Neural crest cell (in vitro differentiated cells): ENCODE data around the gene SEL1L3. TPM values are rescaled to one million over a fixed set of nuclear protein-coding genes. Genes with fewer than 3 reads are reported as not detected.

Experiments used
- DNase-seq: peaks from one replicate; pipeline ENCODE4 v3.0.0; 2021; ENCODE audit warnings: low read depth, mixed read lengths, low spot score
- H3K27ac Mint-ChIP-seq: one replicate; pipeline ENCODE4 v1.8.0; 2021; ENCODE audit warnings: mild to moderate bottlenecking, mixed read lengths; ENCODE audit not compliant: unreplicated experiment
- H3K27me3 Mint-ChIP-seq: 2 replicates; pipeline ENCODE4 v1.8.0; 2021; ENCODE audit warnings: low read depth, mild to moderate bottlenecking, mixed read lengths
- H3K36me3 Mint-ChIP-seq: 2 replicates; pipeline ENCODE4 v1.8.0; 2021; ENCODE audit warnings: low read depth, mild to moderate bottlenecking, mixed read lengths
- H3K4me1 Mint-ChIP-seq: 2 replicates; pipeline ENCODE4 v1.8.0; 2021; ENCODE audit warnings: mixed read lengths
- H3K4me3 Mint-ChIP-seq: one replicate; pipeline ENCODE4 v1.8.0; 2021; ENCODE audit warnings: mild to moderate bottlenecking, mixed read lengths
- H3K9me3 Mint-ChIP-seq: 2 replicates; pipeline ENCODE4 v1.8.0; 2021; ENCODE audit warnings: mixed read lengths
- CTCF ChIP-seq: fragments of 200-600 bp; sonication (generic); conservative IDR thresholded peaks from 2 replicates; pipeline ENCODE4 v1.5.0; 2021; ENCODE audit warnings: antibody characterized with exemption, mild to moderate bottlenecking
- total RNA-seq: library from RNA; stranded (reverse); gene quantifications from 2 replicates; pipeline ENCODE4 v1.2.1, GENCODE V29; 2021

Gene SEL1L3
- total RNA-seq, 1 donor from 2014 or later: 3.4 TPM

- Mint-ChIP-seq H3K4me3 (no peak overlapping the region), H3K36me3 (peaks cover 7% of the 10 kb centered on the region), H3K9me3 (peaks cover 12% of the 10 kb centered on the region), H3K27ac (no peak overlapping the region), H3K4me1 (peaks cover 27% of the 10 kb centered on the region), H3K27me3 (no peaks in the 10 kb centered on the region)
- DNase-seq: no peak
- no peak for TF ChIP-seq CTCF
Observed at GRCh38 chr4:25903900-25904747, 41.3 kb upstream of the SEL1L3 start.

- Mint-ChIP-seq H3K9me3 (no peaks in the 10 kb centered on the region), H3K4me1 (peaks cover 12% of the 10 kb centered on the region), H3K36me3 (no peaks in the 10 kb centered on the region), H3K27ac (no peak overlapping the region), H3K4me3 (no peak overlapping the region), H3K27me3 (no peaks in the 10 kb centered on the region)
- no peak for TF ChIP-seq CTCF
- DNase-seq: no peak
Observed at GRCh38 chr4:25901030-25901430, 38.2 kb upstream of the SEL1L3 start.

GRCh38 chr4:25900310-25900709, 37.5 kb upstream of the SEL1L3 start:
- H3K27ac Mint-ChIP-seq: no peak overlapping the region
- peaks cover 12% of the 10 kb centered on the region for H3K4me1 Mint-ChIP-seq
- no peaks in the 10 kb centered on the region for H3K27me3 Mint-ChIP-seq
- H3K4me3 Mint-ChIP-seq: no peak overlapping the region
- H3K36me3 Mint-ChIP-seq: no peaks in the 10 kb centered on the region
- DNase-seq: no peak
- H3K9me3 Mint-ChIP-seq: no peaks in the 10 kb centered on the region
- no peak for TF ChIP-seq CTCF

GRCh38 chr4:25896776-25897539, 34.2 kb upstream of the SEL1L3 start:
- H3K27me3 Mint-ChIP-seq: no peaks in the 10 kb centered on the region
- DNase-seq: no peak
- H3K4me1 Mint-ChIP-seq: peaks cover 13% of the 10 kb centered on the region
- H3K27ac Mint-ChIP-seq: no peak overlapping the region
- H3K36me3 Mint-ChIP-seq: no peaks in the 10 kb centered on the region
- no peaks in the 10 kb centered on the region for H3K9me3 Mint-ChIP-seq
- H3K4me3 Mint-ChIP-seq: no peak overlapping the region
- TF ChIP-seq CTCF: no peak

GRCh38 chr4:25892796-25893195, 30.0 kb upstream of the SEL1L3 start:
- peaks cover 31% of the 10 kb centered on the region for H3K4me1 Mint-ChIP-seq

More at GRCh38 chr4:25892796-25893195, 30.0 kb upstream of the SEL1L3 start:
- no peak for TF ChIP-seq CTCF
- no peaks in the 10 kb centered on the region for H3K36me3 Mint-ChIP-seq
- no peak overlapping the region for H3K4me3 Mint-ChIP-seq
- DNase-seq: no peak
- H3K27me3 Mint-ChIP-seq: no peaks in the 10 kb centered on the region
- H3K27ac Mint-ChIP-seq: no peak overlapping the region
- peaks cover 4% of the 10 kb centered on the region for H3K9me3 Mint-ChIP-seq
